ENCODE data around the gene DDX49.

The DDX49 gene

GRCh38 chr19:18967358-18968146 lies 48.0 kb downstream of the DDX49 start:
- TF ChIP-seq CTCF (conservative IDR thresholded peaks at IDR 0.05; ENCODE audit: low read depth, low read length) = no peak
- H3K4me3 ChIP-seq (ENCODE audit: low read depth, low read length) = no peak overlapping the region
- peak; percentile 79 for DNase-seq (ENCODE audit: low read depth)

DNA sequence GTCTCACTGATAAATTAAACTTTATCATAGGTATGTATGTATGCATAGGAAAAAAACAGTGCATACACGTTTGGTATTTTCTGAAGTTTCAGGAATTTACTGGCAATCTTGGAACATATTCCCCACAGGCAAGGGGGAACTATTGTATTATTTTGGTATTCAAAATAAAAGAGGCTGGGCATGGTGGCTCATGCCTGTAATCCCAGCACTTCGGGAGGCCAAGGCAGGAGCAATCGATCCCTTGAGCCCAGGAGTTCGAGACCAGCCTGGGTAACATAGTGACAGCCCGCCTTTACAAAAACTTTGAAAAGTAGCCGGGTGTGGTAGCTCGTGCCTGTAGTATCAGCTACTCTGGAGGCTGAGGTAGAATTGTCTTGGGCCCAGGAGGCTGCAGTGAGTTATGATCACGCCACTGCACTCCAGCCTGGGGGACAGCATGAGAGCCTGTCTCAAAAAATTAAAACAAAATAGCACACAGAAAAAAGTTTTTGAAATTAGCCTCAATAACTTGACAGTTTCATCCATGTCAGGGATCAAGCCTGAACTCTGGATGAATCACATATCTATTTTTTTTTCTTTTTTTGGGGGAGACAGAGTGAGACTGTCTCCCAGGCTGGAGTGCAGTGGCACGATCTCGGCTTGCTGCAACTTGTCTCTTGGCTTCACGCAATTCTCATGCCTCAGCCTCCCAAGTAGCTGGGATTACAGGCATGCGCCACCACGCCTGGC lies 50.6 kb downstream of the DDX49 start:
- DNase-seq (ENCODE audit: low read depth) = no peak
- no peak for TF ChIP-seq CTCF (conservative IDR thresholded peaks at IDR 0.05; ENCODE audit: low read depth, low read length)
- H3K4me3 ChIP-seq (ENCODE audit: low read depth, low read length) = no peak overlapping the region

- no peak for TF ChIP-seq CTCF (conservative IDR thresholded peaks at IDR 0.05; ENCODE audit: low read depth, low read length)
- peak; percentile 30 for DNase-seq (ENCODE audit: low read depth)
- H3K4me3 ChIP-seq (ENCODE audit: low read depth, low read length) = no peak overlapping the region
Observed at GRCh38 chr19:18972301-18972811, 52.8 kb downstream of the DDX49 start.

- TF ChIP-seq CTCF (conservative IDR thresholded peaks at IDR 0.05; ENCODE audit: low read depth, low read length) = no peak
- no peak overlapping the region for H3K4me3 ChIP-seq (ENCODE audit: low read depth, low read length)
- no peak for DNase-seq (ENCODE audit: low read depth)
Observed at GRCh38 chr19:18972851-18973250, 53.3 kb downstream of the DDX49 start.

DNA sequence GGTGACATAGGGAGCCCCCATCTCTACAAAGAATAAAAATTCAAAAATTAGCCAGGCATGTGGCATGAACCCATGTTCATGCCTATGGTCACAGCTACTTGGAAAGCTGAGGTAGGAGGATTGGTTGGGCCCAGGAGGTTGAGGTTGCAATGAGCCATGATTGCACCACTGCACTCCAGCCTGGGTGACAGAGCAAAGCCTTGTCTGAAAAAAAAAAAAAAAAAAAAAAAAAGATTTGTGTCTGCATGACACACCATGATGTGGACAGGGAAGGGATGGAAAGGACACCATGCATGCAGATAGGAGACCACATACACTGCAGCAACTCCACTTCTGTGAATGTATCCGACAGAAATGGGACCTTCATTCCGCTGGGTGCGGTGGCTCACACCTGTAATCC lies 55.5 kb downstream of the DDX49 start:
- no peak overlapping the region for H3K4me3 ChIP-seq (ENCODE audit: low read depth, low read length)
- no peak for DNase-seq (ENCODE audit: low read depth)
- no peak for TF ChIP-seq CTCF (conservative IDR thresholded peaks at IDR 0.05; ENCODE audit: low read depth, low read length)

- no peak for DNase-seq (ENCODE audit: low read depth)
- H3K4me3 ChIP-seq (ENCODE audit: low read depth, low read length) = no peak overlapping the region
- no peak for TF ChIP-seq CTCF (conservative IDR thresholded peaks at IDR 0.05; ENCODE audit: low read depth, low read length)
Observed at GRCh38 chr19:18975869-18976268, 56.4 kb downstream of the DDX49 start.
